ENCODE results near the gene ZNF428. TPM values are rescaled to one million over a fixed set of nuclear protein-coding genes. Genes with fewer than 3 reads are reported as not detected.

The ZNF428 gene
- total and polyA plus RNA-seq, 2 of the 8 experiments (the other 6 are each of a cell fraction or from before 2014, with no cell fraction given): 7.8 to 16.7 TPM

DNA sequence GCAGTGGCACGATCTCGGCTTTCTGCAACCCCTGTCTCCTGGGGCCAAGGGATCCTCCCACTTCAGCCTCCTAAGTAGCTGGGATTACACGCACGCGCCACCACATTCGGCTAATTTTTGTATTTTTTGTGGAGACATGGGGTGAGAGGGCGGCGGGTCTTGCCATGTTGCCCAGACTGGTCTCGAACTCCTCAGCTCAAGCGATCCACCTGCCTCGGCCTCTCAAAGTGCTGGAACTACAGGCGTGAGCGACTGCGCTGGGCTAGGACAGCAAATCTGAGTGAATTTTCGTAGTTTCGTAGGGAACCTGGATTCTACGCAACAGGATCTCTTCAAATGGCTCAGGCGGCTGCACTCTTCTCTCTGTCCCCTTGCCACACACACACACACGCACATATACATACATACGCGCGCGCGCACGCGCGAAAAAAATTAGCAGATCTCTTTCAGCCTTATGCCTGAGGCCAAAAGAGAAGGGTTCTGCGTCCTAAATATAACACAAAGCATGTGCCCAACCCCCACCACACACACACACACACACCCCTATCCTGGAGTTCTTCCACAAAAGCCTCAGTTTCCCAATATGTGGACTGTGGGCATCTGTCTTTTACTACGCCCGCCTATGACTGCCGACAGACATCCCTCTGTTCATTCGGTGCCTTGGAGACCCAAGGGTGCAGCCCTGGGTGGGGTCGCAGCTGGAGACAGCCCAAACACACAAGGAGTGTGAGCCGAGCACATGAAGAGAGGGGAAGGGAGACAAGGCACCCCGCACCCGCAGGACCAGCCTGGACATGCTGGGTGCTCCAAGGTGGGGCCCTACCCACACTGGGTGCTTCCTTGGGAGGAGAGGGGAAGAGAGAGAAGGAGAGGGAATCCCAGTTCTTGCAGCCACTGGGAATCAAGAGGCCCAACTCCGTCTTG is 43.2 kb downstream of the ZNF428 start:
- no peak for FAIRE-seq
- POLR2A ChIA-PET (ENCODE audit: partially characterized antibody): interaction anchor here (1.4 to 5.2 kb wide), 3 partner anchors 13 to 21 kb away, joined by 6 to 36 read pairs (median 9); partner anchors contain the start of genes IRGQ and ZNF576
- no peaks in the 10 kb centered on the region for H3K27me3 ChIP-seq (replicated peaks in 1 of 4; ENCODE audit: control insufficient read depth in 3 of 4, extremely low read depth in 1 of 4, insufficient read depth in 3 of 4, low read length in 3 of 4)

More for the DNA sequence above, 43.2 kb downstream of the ZNF428 start:
- Histone ChIP-seq H2AFZ (ENCODE audit: low read length) (no peak overlapping the region; the same call in 1 of the 2 replicates), H3K27ac (ENCODE audit: low read depth, low read length) (peak overlapping the region; percentile 68), H3K4ac (replicated peaks; ENCODE audit: insufficient read length, low read depth, low read length) (no peak overlapping the region), H3K79me2 (ENCODE audit: control insufficient read depth in 1 of 2, insufficient read depth in 2 of 2, low read length in 2 of 2) (peaks cover 0 to 8% of the 10 kb centered on the region in 2 experiments; a peak in 2 of 4 replicates), H4K8ac (ENCODE audit: extremely low read depth, insufficient read depth, low read length) (no peak overlapping the region), H4K91ac (replicated peaks; ENCODE audit: insufficient read length, low read length) (peak overlapping the region; percentile 34), H2BK5ac (ENCODE audit: low read depth, low read length) (peak overlapping the region; percentile 78), H3K9ac (replicated peaks in 1 of 4; ENCODE audit: extremely low read depth in 1 of 4, low read depth in 3 of 4, low read length in 3 of 4) (peak overlapping the region; percentile 22 to 66 (median 44); a peak in 6 of 7 replicates), H2BK12ac (ENCODE audit: low read depth, low read length) (peak overlapping the region; percentile 90), H3K56ac (replicated peaks; ENCODE audit: insufficient read length, low read depth, low read length) (no peak overlapping the region), H2BK120ac (replicated peaks; ENCODE audit: low read depth, low read length) (no peak overlapping the region), H4K5ac (ENCODE audit: insufficient read length, low read depth, low read length) (no peak overlapping the region), H2BK20ac (ENCODE audit: low read length) (no peak overlapping the region), H3K9me3 (ENCODE audit: insufficient read depth in 2 of 2, low read depth in 1 of 2, low read length in 1 of 2) (no peaks in the 10 kb centered on the region), H3K79me1 (ENCODE audit: low read depth, low read length) (peaks cover 9% of the 10 kb centered on the region), H3K23me2 (ENCODE audit: low read depth, low read length) (peaks cover 21% of the 10 kb centered on the region), H3K4me1 (replicated peaks in 1 of 4; ENCODE audit: control insufficient read depth in 3 of 4, insufficient read depth in 4 of 4, low read length in 3 of 4) (peaks cover 0 to 16% (median 10%) of the 10 kb centered on the region in 4 experiments; a peak in 6 of 7 replicates), H3K18ac (ENCODE audit: extremely low read depth, low read length) (peak overlapping the region; percentile 71), H2BK15ac (ENCODE audit: low read length) (peak overlapping the region; percentile 8; the same call in 1 of the 2 replicates), H3K4me2 (ENCODE audit: insufficient read depth in 1 of 2, low read depth in 2 of 2, low read length in 2 of 2) (peak overlapping the region; percentile 62 to 79), H3K23ac (ENCODE audit: insufficient read length) (no peak overlapping the region), H2AK5ac (ENCODE audit: low read depth, low read length) (peak overlapping the region; percentile 88; the same call in 1 of the 2 replicates), H3K4me3 (ENCODE audit: extremely low read depth in 1 of 4, insufficient read depth in 2 of 4, low read depth in 3 of 4, low read length in 4 of 4) (peak overlapping the region; percentile 16 to 89 (median 20); a peak in 5 of 8 replicates), H3K14ac (ENCODE audit: insufficient read length) (no peak overlapping the region), H4K20me1 (replicated peaks in 1 of 2; ENCODE audit: control insufficient read depth in 1 of 2, insufficient read depth in 2 of 2, low read length in 2 of 2) (no peaks in the 10 kb centered on the region), H3K36me3 (ENCODE audit: control insufficient read depth in 2 of 4, insufficient read depth in 4 of 4, low read length in 3 of 4) (no peaks in the 10 kb centered on the region; a peak in 2 of 8 replicates)
- DNase-seq (ENCODE audit: low read depth in 1 of 2, low spot score in 2 of 2): no peak
- WGBS, 2 experiments (ENCODE audit: extremely low coverage in 1 of 2, insufficient coverage in 1 of 2, insufficient read length in 1 of 2, insufficient replicate concordance in 2 of 2, low coverage in 1 of 2, low lambda C conversion rate in 2 of 2, missing lambda C conversion rate in 1 of 2): 83% methylated on average over 37 of the region's 37 CpGs; no CpG with 5 or more reads in 1 of the 2 experiments
- CTCF ChIA-PET (ENCODE audit: partially characterized antibody): interaction anchor here (1.3 to 3.2 kb wide), 2 partner anchors 14 to 18 kb away, joined by 3 to 26 read pairs; no protein-coding TSS in a partner anchor
- TF ChIP-seq TAF1 (IDR thresholded peaks at IDR 0.05; ENCODE audit: low read depth, low read length) (0 out of 2 replicates have a peak, but pooled peaks have one; percentile 40), CTBP2 (IDR thresholded peaks at IDR 0.05; ENCODE audit: borderline replicate concordance, insufficient read depth, insufficient read length, low read length) (no peak)
